Heart right ventricle (tissue), 16 donors: Measurements from ENCODE around the gene ANKLE2. TPM values are rescaled to one million over a fixed set of nuclear protein-coding genes. Genes with fewer than 3 reads are reported as not detected.
A peak's percentile ranks its signal among the peaks of the same experiment; 100 is the strongest.

Source experiments
- ATAC-seq, 8 donors: fragments of 200-7000 bp; cut with Tn5 transposase; one replicate each; pipeline ENCODE4 v1.9.1; 2020; ENCODE audit warnings: mild to moderate bottlenecking in 8 of 8, moderate library complexity in 8 of 8, moderate number of reproducible peaks in 1 of 8
- DNase-seq, 2 donors: peaks; one replicate each; pipeline ENCODE4 v3.0.0-alpha.2; 2020
- H3K27ac ChIP-seq, 10 donors: fragments of 200-600 bp; sonication (generic) in 2 of 10; one replicate each; pipeline versions ENCODE4 v1.5.0 to v1.8.0; 2020 to 2022; ENCODE audit warnings: mild to moderate bottlenecking in 3 of 10
- H3K27me3 ChIP-seq, 7 donors: fragments of 200-600 bp; one replicate each; pipeline ENCODE4 v1.8.0; 2021 to 2022; ENCODE audit warnings: mild to moderate bottlenecking in 2 of 7
- H3K36me3 ChIP-seq, 9 donors: fragments of 200-600 bp; sonication (generic) in 1 of 9; one replicate each; pipeline versions ENCODE4 v1.5.0 to v1.8.0; 2020 to 2022; ENCODE audit warnings: mild to moderate bottlenecking in 2 of 9
- H3K4me1 ChIP-seq, 9 donors: fragments of 200-600 bp; sonication (generic) in 1 of 9; one replicate each; pipeline versions ENCODE4 v1.5.0 to v1.8.0; 2020 to 2022; ENCODE audit warnings: mild to moderate bottlenecking in 4 of 9
- H3K4me3 ChIP-seq, 10 donors: fragments of 200-600 bp; sonication (generic) in 2 of 10; one replicate each; pipeline versions ENCODE4 v1.5.0 to v1.8.0; 2020 to 2022; ENCODE audit warnings: mild to moderate bottlenecking in 7 of 10, moderate library complexity in 2 of 10
- H3K9me3 ChIP-seq, 11 donors: fragments of 200-600 bp in 10 of 11; sonication (generic) in 2 of 11; one replicate each; pipeline versions ENCODE4 v1.5.0 to v1.8.0; 2013 to 2022; ENCODE audit warnings: mild to moderate bottlenecking in 2 of 11, control low read depth in 1 of 11, moderate library complexity in 1 of 11
- CTCF ChIP-seq, 9 donors: fragments of 200-600 bp; sonication (generic) in 2 of 9; IDR thresholded peaks; one replicate each; pipeline versions ENCODE4 v1.5.0 to v1.8.0; 2021 to 2022; ENCODE audit warnings: antibody characterized with exemption in 9 of 9, mild to moderate bottlenecking in 5 of 9, moderate library complexity in 1 of 9
- WGBS, 2 donors: extraction: QIAGEN DNeasy Blood & Tissue Kit; methylation state at CpG; one replicate each; pipeline ENCODE4 v1.1.7; 2013; ENCODE audit warnings: inconsistent platforms in 1 of 2; 5-methylcytosine and 5-hydroxymethylcytosine counted together
- intact Hi-C, 10 donors: fragments of 100-400 bp; cut with DNase I; formaldehyde crosslinking; loops; one replicate each; pipeline versions ENCODE4 v1.11.1 to v1.14.2; 2022
- polyA plus RNA-seq, 2 donors: library from polyadenylated mRNA; stranded (reverse); fragments of 200-250 nt; gene quantifications; one replicate each; pipeline ENCODE4 v1.2.3, GENCODE V29; 2013
- total RNA-seq, 10 donors: library from RNA; stranded (reverse); fragmentation: NEBNext Ultra II Directional in 3 of 10; extraction: Animal tissue kit (Norgen Biotek cat#: 25700) in 3 of 10; gene quantifications; one replicate each; pipeline versions ENCODE4 v1.2.1 to v1.2.4, GENCODE V29; 2021 to 2023
- donor health status: Arrhythmogenic right ventricular cardiomyopathy.
- donor health status: ischemic (EF 13 %, LVEDD 7.1; RV severe dilation, severe dysfunction).
- donor health status: healthy with polysubstance abuse.
- donor health status: DM: no; HTN: yes; CAD: no.
- donor health status: DM: no; HTN: no; CAD: no.
- donor health status: ischemic (EF 25% LVEDD 6.9; RV normal size, moderate dysfunction).
- donor health status: ischemic (EF 25% LVEDD 5.7; RV mildly dilated, moderate dysfunction).
- donor health status: healthy.
- donor health status: DM: yes; HTN: yes; CAD: no.
- donor health status: Ischemic cardiomyopathy.
- donor health status: ischemic (EF 35%, LVEDD 5.7; RV mildly dilated, moderate dysfunction).
- donor health status: nonischemic (EF 11% LVEDD 7.7; RV severe dilation, severe dysfunction).
- donor health status: DM: yes; HTN: yes; CAD: no.
- donor health status: PGD.
- donor health status: ischemic (EF 29% LVEDD 5.4; RV normal size, mild dysfunction).
- donor health status: nonischemic (EF 23%, LVEDD 6.1; RV moderate dilation, normal function).

Gene ANKLE2
- total and polyA plus RNA-seq, 12 donors = 17.4 to 39.4 (median 30.3) TPM

GRCh38 chr12:132716356-132716755 is 45.3 kb downstream of the ANKLE2 start:
- peaks cover 0 to 75% (median 25%) of the 10 kb centered on the region in 9 donors for H3K36me3 ChIP-seq
- WGBS, 2 donors = 81 to 92% methylated on average over 11 of the region's 11 CpGs
- no peak for ATAC-seq

GRCh38 chr12:132715874-132716273 is 45.8 kb downstream of the ANKLE2 start:
- WGBS, 2 donors = 86 to 88% methylated on average over 9 of the region's 9 CpGs
- Histone ChIP-seq H3K27me3 (no peaks in the 10 kb centered on the region), H3K36me3 (peaks cover 0 to 70% (median 23%) of the 10 kb centered on the region in 9 donors), H3K4me3 (no peak overlapping the region), H3K4me1 (peaks cover 0 to 19% (median 12%) of the 10 kb centered on the region in 9 donors), H3K27ac (no peak overlapping the region), H3K9me3 (no peaks in the 10 kb centered on the region)
- no peak for TF ChIP-seq CTCF (IDR thresholded peaks at IDR 0.05)
- ATAC-seq = no peak
- no peak for DNase-seq
- intact Hi-C loops = no loop called here

More at GRCh38 chr12:132716356-132716755, 45.3 kb downstream of the ANKLE2 start:
- peaks cover 0 to 17% (median 10%) of the 10 kb centered on the region in 9 donors for H3K4me1 ChIP-seq
- TF ChIP-seq CTCF (IDR thresholded peaks at IDR 0.05) = no peak
- DNase-seq = no peak
- no peak overlapping the region for H3K27ac ChIP-seq
- no peak overlapping the region for H3K4me3 ChIP-seq
- no peaks in the 10 kb centered on the region for H3K27me3 ChIP-seq
- no peaks in the 10 kb centered on the region for H3K9me3 ChIP-seq
- intact Hi-C loops = no loop called here

GRCh38 chr12:132713123-132713522 is 48.5 kb downstream of the ANKLE2 start:
- DNase-seq = no peak
- no peak for ATAC-seq

GRCh38 chr12:132711080-132711843 is 50.4 kb downstream of the ANKLE2 start:
- Histone ChIP-seq H3K27ac (peak overlapping the region in 8 of 10 donors; percentile 55 to 91 (median 84)), H3K27me3 (no peaks in the 10 kb centered on the region), H3K4me1 (peaks cover 3 to 31% (median 20%) of the 10 kb centered on the region in 9 donors), H3K36me3 (peaks cover 0 to 29% (median 0%) of the 10 kb centered on the region in 9 donors), H3K4me3 (peak overlapping the region; percentile 62 to 98 (median 80)), H3K9me3 (peaks cover 0 to 8% (median 0%) of the 10 kb centered on the region in 11 donors)
- WGBS, 2 donors = 8 to 9% methylated on average over 59 of the region's 59 CpGs
- ATAC-seq (peak in 2 of 8 donors; percentile 3 to 16), DNase-seq (no peak)
- no peak for TF ChIP-seq CTCF (IDR thresholded peaks at IDR 0.05)
- intact Hi-C loops = no loop called here

More at GRCh38 chr12:132713123-132713522, 48.5 kb downstream of the ANKLE2 start:
- H3K9me3 ChIP-seq = no peaks in the 10 kb centered on the region
- peaks cover 3 to 31% (median 20%) of the 10 kb centered on the region in 9 donors for H3K4me1 ChIP-seq
- H3K27me3 ChIP-seq = no peaks in the 10 kb centered on the region
- no peak for TF ChIP-seq CTCF (IDR thresholded peaks at IDR 0.05)
- no peak overlapping the region for H3K4me3 ChIP-seq
- peaks cover 0 to 46% (median 9%) of the 10 kb centered on the region in 9 donors for H3K36me3 ChIP-seq
- WGBS, 2 donors = 76 to 83% methylated on average over 2 of the region's 2 CpGs
- H3K27ac ChIP-seq = no peak overlapping the region
- intact Hi-C loops = no loop called here
